Stromal cell of bone marrow (primary cell): ENCODE results near the gene B3GNT4.
"Not testable (repeated sequence)": the region's sequence is repeated elsewhere in the genome, so short reads cannot be mapped to it uniquely, and the experiment has no call there.

Experiments used
- DNase-seq: peaks from one replicate; pipeline ENCODE4 v3.0.0-alpha.2; 2012; ENCODE audit warnings: low read depth

The B3GNT4 gene

GRCh38 chr12:122189626-122190475 is 13.7 kb upstream of the B3GNT4 start:
- DNase-seq: no peak

- no peak for DNase-seq
Measured at GRCh38 chr12:122190842-122191668, 12.5 kb upstream of the B3GNT4 start.

GRCh38 chr12:122192441-122192840 is 11.1 kb upstream of the B3GNT4 start:
- DNase-seq: no peak

GRCh38 chr12:122194804-122195203 is 8.7 kb upstream of the B3GNT4 start:
- DNase-seq: no peak

GRCh38 chr12:122195405-122195804 is 8.1 kb upstream of the B3GNT4 start:
- no peak for DNase-seq

GRCh38 chr12:122197612-122197966 is 5.9 kb upstream of the B3GNT4 start:
- no peak for DNase-seq

GRCh38 chr12:122199484-122200355 is 3.8 kb upstream of the B3GNT4 start:
- DNase-seq: no peak

GRCh38 chr12:122200541-122201175 is 2.9 kb upstream of the B3GNT4 start:
- DNase-seq: no peak

- DNase-seq: no peak
Measured at GRCh38 chr12:122201381-122201780, 2.1 kb upstream of the B3GNT4 start.

GRCh38 chr12:122202017-122202416 is 1.5 kb upstream of the B3GNT4 start:
- DNase-seq: no peak

GRCh38 chr12:122202811-122203210 is 698 bp upstream of the B3GNT4 start:
- not testable (repeated sequence) for DNase-seq

- DNase-seq: no peak
Measured at GRCh38 chr12:122204167-122205052, 901 bp downstream of the B3GNT4 start.

GRCh38 chr12:122205053-122205925 is 1.8 kb downstream of the B3GNT4 start:
- DNase-seq: no peak

- no peak for DNase-seq
Measured at GRCh38 chr12:122206111-122206881, 2.8 kb downstream of the B3GNT4 start.

GRCh38 chr12:122206976-122207375 is 3.5 kb downstream of the B3GNT4 start:
- DNase-seq: no peak

GRCh38 chr12:122207391-122207790 is 3.9 kb downstream of the B3GNT4 start:
- no peak for DNase-seq

- DNase-seq: no peak
Measured at GRCh38 chr12:122208073-122208820, 4.7 kb downstream of the B3GNT4 start.

- DNase-seq: no peak
Measured at GRCh38 chr12:122215771-122216170, 12.3 kb downstream of the B3GNT4 start.
